SW 1271 (cell line): ENCODE data around the gene ECD.
"Not testable (repeated sequence)": the region's sequence is repeated elsewhere in the genome, so short reads cannot be mapped to it uniquely, and the experiment has no call there.

Experiments
- DNase-seq, 2 experiments: peaks; one replicate each; lab custom pipeline; 2025; lab: John Stamatoyannopoulos, UW

The ECD gene

DNA sequence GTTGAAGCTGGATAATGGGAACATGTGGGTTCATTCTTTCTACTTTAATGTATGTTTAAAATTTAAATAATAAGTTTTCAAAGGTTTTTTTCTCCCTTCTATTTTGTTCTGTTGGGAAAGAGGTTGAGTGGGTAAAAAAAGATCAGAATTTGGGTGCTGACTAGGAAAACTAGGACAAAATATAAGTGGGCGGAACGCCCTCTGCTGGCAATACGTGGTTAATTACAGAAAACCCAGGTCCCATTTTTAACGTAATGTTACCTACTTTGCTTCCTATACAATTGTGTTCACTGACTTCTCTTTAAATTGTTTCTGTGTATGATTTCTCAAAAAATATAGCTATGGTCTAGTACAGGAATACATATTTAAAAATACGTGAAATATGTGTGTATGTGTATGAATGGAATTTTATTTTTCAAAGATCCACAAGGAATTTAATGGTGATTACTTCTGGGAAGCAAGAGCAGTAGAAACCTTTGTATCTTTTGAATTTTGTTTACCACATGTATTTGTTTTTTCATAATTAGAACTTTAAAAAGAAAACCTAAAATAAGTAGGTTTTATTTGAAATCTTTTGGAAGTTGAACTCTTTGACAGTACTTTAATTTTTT lies 8.7 kb downstream of the ECD start:
- peak in 1 of 2 experiments; percentile 23 for DNase-seq

DNA sequence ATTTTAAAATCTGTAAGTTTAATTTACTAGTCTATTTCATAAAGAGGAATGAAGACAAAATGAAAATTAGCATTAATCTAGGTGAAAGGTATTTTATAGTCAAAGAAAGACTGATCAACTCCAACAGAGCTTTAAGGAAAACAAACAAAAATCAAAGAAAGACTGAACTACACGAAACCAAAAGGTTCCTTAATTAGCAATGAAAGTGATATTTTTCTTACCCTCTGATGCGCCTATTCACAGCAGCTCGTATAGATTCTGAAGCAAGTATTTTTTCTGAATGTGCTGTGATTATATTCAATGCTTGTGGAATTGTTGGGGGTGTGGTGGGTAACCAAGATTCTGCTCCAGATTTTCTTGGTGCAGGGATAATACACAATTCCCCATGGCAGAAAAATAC lies 11.8 kb downstream of the ECD start:
- DNase-seq, result no peak

DNA sequence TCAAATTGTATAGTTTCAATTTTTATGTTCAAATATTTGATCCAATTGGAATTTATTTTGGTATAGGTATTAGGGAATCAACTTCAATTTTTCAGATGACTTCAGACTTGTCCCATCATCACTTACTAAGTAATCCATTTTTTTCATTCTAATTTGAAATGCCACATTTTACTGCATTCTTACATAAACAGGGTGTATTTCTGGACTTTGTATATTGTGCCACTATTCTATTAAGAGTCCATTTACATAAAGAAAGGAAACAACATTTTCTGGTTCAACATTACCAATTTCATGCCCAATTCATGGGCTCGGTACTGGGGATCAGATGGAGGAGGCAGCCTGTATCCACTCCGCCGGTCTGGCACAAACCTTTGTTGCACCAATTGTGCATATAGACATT lies 15.8 kb downstream of the ECD start:
- DNase-seq, result no peak

DNA sequence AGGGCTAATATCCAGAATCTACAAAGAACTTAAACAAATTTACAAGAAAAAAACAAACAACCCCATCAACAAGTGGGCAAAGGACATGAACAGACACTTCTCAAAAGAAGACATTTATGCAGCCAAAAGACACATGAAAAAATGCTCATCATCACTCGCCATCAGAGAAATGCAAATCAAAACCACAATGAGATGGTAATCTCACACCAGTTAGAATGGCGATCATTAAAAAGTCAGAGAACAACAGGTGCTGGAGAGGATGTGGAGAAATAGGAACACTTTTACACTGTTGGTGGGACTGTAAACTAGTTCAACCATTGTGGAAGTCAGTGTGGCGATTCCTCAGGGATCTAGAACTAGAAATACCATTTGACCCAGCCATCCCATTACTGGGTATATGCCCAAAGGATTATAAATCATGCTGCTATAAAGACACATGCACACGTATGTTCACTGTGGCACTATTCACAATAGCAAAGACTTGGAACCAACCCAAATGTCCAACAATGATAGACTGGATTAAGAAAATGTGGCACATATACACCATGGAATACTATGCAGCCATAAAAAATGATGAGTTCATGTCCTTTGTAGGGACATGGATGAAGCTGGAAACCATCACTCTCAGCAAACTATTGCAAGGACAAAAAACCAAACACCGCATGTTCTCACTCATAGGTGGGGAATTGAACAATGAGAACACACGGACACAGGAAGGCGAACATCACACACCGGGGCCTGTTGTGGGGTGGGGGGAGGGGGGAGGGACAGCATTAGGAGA lies 17.0 kb downstream of the ECD start:
- DNase-seq, result not testable (repeated sequence)

DNA sequence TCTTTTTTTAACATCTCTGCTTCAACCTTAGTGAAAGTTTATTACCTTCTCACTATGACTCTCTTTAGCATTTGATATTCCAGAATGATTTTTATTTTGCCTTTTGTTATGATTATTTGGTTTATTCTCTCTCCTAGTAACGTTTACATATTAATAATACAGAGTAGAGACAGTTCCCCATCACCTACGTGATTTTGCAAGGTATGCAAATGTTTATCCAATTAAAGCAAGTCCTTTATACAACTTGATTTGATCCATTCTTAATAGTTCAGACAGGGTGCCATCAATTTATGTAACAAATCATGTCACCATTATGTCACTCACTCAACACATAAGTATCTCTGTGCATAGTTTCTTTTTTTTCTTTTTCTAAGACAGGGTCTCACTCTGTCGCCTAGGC lies 26.2 kb downstream of the ECD start:
- DNase-seq, result no peak

DNA sequence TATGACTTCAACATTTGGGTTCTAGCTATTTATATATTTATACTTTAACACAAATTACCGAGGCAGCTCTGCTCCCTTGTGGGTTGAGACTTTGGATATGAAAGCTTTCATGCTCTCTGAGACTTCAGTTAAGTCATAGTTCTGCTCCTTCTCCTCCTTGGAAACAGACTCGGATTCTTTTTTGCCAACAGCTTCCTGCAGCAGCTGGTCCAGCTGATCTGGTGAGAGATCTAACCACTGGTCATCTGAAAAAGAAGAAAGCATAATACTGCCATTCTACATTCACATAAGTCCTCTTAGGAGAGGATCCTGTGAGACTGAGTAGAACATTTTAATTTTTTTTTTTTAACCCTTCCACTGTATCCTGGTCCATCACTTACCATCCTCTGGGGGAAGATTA lies 28.6 kb downstream of the ECD start:
- DNase-seq, result no peak

DNA sequence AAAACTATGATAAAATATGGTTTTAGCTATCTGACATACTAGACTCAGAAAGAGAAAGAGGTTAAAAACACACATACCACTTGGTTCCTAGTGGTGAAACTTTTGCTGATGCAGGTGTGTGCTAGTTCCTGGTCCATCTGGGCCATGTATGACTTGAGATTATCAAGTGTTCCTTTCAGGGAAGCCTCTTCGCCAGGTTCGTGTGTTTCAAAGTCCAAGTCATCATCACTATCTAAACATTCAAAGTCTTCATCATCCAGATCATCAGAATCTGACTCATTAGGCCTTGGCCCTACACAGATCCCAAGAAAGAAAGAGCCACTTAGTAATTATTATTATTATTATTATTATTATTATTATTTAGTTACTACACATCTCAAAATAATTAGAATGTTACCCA lies 31.2 kb downstream of the ECD start:
- no peak for DNase-seq

DNA sequence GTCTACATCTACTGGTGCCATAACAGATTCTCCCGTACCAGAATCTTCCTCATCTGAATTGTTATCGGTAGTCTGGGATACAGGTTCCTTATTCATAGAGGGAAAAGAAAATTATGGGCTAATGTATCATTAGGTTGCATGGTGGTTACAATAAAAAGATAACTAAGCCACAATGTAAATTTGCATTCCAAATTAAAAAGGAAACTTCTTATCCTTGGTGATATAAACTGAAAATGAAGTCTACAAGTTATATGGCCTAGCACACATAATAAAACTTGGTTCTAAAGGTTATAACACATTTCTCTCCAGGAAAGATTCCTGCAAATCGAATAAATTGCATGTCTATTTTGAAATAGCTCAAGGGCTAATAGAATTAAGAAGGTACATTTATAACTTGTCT lies 33.1 kb downstream of the ECD start:
- DNase-seq, result no peak

DNA sequence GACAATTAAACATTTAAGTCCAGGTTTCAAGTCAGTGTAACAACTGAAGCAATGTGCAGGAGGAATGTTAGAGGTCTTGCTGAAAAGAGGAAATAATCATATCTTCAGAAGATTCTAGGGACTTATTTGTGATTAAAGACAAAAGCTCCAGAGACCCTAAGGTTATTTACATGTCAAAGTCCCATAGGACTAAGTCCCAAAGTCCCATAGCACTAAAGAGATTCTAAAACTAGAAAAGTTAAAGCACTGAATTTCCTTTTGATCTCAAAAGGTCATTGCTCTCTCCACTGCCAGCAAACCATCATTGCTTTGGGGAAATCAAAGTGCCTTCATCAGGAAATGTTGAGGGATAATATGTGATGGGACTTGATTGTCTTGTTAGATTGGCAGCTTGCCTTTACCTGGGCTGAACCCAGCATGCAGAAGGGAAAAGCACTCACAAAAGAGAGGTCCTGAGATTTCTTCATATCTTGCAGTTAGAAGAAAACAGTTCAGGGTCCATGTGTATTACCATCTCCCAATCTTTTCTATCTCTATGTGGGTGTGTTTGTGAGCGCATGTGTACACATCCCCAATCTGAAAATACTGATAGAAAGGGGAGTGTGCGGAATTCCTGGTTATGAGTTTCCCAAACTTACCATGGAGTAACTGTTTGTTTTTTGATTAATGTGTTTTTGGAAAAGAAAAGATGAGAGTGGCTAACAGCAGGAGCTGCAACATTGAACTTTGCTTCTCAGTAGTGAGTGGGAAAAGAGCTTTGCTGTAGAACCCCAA lies 35.7 kb downstream of the ECD start:
- DNase-seq, result no peak

DNA sequence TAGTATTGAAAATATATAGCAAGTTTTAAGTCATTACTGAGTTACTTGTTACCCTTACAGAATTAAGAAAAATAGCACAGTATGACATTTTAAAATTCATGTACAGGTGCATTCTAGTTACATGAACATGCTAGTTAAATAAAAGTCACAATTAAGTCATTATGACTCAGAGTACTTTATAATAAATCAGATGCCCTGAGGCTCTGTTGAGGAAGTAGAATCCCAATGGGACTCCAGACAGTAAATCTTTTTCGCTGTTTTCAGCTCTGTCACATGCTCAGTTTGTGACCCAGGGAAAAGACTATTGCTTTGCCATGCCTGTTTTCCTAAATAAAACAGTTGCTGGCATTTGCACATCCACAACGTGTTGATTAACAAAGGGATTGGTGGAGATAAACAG lies 36.5 kb downstream of the ECD start:
- DNase-seq, result no peak

DNA sequence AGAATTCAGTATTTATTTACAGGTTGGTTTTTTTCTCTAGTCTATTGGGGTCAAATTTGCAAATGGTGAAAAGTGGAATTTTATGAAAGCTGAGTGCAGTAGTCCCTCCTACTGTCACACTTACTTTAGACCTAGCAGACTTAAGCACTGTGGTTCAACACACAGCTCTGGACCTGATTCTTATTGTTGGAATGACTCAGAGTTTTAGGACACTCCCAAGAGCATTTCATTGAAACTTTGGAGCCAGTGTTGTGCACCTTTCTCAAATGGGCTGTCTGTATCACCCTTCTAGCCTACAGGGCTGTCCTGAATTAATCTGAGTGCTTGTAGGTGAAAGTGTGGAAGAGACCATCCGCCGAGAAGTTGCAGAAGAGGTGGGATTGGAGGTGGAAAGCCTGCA lies 41.5 kb downstream of the ECD start:
- DNase-seq, result no peak

DNA sequence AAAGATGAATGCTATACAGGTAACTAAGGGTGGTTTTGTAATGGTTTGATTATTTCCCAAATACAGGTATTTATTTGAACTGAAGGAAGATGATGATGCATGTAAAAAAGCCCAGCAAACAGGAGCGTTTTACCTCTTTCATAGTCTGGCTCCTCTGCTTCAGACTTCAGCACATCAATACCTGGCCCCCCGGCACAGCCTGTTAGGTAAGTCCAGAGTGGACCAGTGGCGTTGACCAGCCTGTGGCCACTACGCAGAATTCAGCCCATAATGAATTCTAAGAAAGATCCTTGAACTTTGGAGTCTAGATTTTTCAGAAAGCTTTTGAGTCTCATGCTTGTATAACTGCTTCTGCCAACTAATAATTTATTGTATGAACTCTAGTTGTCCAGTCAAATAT lies 47.9 kb downstream of the ECD start:
- DNase-seq, result no peak

DNA sequence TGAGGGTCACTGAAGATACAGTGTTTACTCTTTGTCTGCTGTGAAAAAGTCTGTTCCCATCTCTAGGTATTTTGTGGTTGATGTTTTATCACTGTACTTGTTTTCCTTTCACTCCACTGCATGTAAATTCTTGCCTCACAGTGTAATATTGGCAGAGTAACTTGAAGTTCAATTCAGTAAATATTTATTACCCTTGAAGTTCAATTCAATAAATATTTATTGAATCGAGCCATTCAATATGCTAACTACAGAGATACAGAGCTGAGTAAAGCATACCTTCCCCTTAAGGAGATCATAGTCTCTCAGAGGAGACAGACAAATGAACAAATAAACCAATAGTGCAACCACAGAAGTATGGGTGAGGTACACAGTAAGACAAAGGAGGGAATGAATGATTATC lies 48.4 kb downstream of the ECD start:
- DNase-seq, result no peak

DNA sequence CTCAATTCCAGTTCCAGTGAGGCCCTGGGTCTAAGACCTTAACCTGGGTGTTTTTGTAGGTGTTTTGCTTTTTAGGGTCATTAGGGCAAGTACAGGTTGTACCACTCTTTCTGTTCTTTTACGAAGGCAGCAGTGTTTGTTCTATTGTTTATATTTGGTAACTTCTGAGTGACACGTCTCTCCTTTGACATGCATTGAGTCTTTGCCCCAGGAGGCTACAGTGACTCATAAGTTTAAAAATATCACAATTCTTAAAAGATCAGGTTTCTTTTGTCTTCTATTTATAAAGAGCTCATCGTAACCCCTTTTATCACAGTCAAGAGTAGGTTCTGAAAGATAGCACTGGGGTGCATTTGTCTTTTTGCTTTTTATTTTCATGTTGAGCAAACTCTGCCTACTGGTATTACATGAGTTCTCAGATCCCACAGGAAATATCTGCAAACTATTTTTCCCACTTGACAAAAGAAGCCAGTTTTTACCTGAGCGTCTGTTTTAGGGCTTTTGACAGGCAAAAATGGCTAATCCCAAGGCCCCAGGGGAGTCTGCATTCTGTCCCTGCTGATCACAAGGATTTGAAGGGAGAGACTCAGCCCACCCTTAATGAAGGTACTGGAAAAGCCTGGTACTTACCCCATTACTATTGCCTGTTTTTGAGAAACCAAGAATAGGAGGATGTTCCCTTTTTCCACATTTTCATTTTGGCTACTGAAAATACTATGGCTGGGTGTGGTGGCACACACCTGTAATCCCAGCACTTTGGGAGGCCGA lies 49.6 kb downstream of the ECD start:
- peak in 1 of 2 experiments; percentile 57 for DNase-seq

DNA sequence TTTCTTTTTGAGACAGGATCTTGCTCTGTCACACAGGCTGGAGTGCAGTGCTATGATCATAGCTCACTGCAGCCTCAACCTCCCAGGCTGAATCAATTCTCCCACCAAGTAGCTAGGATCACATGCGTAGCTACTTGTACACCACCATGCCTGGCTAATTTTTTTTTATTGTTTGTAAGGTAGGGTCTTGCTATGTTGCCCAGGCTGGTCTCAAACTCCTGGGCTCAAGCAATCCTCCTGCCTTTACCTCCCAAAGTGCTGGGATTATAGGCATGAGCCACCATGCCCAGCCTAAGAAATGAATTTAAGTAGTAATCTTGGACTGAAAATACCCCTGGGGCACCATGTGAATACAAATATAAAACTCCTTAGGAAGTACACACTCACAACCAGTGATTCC lies 51.8 kb downstream of the ECD start:
- no peak for DNase-seq

DNA sequence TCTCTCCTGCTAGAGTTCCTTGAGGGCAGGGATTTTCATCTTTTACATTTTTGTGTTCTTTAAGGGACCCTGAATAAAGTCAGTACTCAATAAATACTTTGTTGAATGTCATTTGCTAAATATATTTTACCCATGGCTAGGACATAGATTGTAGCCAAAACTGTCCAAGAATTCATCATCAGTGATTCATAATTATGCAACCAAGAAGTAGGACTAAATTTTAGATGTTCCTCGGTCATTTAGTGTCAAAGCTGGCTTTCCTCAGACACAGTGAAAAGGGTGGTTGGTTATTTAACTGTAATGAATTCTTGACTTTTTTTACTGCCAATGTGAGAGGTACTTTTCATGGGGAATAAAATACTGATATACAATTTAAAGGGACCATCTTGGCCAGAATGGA lies 54.3 kb downstream of the ECD start:
- DNase-seq, result no peak

DNA sequence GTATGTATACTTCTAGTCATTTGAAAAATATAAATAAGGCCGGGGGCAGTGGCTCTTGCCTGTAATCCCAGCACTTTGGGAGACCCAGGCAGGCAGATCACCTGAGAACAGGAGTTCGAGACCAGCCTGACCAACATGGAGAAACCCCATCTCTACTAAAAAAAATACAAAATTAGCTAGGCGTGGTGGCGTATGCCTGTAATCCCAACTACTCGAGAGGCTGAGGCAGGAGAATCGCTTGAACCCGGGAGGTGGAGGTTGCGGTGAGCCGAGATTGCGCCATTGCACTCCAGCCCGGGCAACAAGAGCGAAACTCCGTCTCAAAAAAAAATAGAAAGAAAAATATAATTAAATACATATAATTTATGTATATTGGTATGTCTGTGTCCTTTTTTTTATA lies 55.8 kb downstream of the ECD start:
- not testable (repeated sequence) for DNase-seq

DNA sequence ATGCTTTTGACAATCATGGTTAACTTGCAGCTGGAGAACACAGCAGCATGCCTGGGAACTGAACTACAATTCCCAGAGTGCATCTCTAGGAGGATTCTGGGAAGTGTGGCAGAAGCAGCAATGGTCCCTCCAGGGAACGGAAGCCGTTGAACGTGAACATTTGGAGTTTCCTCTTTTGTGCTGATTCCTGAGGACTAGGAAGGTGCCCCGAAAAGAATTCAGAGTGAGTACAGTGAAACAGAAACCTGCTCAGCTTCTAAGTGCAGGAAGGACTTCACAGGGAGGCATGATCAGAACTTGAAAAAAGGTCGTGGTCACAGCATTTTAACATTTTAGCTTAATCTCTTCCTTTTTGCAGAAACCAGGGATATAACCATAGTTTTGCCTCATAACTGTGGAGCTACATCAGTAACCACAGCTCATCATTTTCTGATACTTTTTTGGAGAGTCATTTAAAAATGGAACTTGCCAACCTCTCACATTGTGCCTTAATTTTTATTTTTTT lies 57.4 kb downstream of the ECD start, which contains the start of gene NUDT13:
Gene NUDT13 (plus strand): TSS at position 111 of the 505 bp plus-strand sequence. CDS start 3,911 bp downstream, outside the sequence.
- peak; percentile 61 to 79 for DNase-seq

DNA sequence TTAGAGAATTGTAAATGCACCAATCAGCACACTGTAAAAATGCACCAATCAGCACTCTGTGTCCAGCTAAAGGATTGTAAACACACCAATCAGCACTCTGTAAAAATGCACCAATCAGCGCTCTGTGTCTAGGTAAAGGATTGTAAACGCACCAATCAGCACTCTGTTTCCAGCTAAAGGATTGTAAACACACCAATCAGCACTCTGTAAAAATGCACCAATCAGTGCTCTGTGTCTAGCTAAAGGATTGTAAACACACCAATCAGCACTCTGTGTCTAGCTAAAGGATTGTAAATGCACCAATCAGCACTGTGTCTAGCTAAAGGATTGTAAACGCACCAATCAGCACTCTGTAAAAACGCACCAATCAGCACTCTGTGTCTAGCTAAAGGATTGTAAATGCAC lies 58.6 kb downstream of the ECD start:
- DNase-seq, result not testable (repeated sequence)

DNA sequence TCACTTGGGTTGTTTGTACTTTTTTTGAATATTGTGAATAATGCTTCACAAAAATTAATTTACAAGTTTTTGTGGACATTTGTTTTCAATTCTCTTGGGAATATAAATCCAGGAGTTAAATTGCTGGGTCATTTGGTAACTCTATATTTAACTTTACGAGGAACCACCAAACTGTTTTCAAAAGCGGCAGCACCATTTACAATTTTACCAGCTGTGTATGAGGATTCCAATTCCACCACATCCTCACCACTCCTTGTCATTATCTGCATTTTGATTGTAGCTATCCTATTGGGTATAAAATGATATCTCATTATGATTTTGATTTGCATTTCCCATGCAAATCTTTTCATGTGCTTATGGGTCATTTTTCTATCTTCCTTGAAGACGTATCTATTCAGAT lies 61.5 kb downstream of the ECD start:
- DNase-seq, result no peak

DNA sequence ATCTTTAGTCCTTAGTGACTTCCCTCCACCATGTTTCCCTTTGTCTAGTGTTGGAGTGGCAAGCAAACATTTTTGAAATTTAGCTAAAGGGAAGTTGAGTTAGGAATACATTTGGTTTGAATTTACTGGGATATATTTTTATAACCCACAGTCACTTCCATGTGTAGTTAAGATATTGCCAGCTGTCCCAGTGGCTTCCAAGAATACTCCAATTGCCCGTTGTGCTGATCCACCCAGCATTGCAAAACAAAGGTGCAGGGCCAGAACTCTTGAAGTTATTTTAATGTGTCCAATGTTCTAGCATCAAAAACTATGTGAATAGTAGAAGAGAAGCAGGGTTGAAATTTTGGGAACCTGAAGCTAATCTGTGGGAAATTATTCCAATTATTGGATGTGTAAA lies 68.7 kb downstream of the ECD start:
- no peak for DNase-seq

DNA sequence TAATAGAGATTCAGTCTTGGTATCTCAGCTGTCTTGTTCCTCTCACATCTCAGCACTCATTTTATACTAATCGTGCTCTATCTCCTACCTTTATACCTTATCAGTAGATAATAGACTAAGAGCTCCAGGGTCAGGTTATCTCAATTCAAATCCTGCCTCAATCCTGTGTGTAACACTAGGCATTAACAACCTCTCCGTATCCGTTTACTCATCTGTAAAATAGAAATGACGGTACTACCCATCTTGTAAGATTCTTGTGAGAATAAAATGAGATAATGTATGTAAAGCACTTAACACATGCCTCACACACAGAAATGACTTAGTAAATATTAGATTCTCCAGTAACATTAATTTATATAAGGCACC lies 70.5 kb downstream of the ECD start:
- DNase-seq, result no peak
